SK-N-SH (cell line): ENCODE data around the gene PSMB9. TPM values are rescaled to one million over a fixed set of nuclear protein-coding genes. Genes with fewer than 3 reads are reported as not detected.

Experiments
- CTCF ChIA-PET: fragments of 300-600, 350-600 bp; formaldehyde crosslinking; extraction: SDS; loops from one replicate; lab custom pipeline; 2021; lab: Yijun Ruan, JAX
- POLR2A ChIA-PET: fragments of 350-600 bp; sonication (Branson Sonifier 250); formaldehyde crosslinking; extraction: SDS; loops from one replicate; lab custom pipeline; 2020; ENCODE audit warnings: antibody characterized with exemption, inconsistent platforms; lab: Yijun Ruan, JAX
- DNase-seq: peaks from one replicate; pipeline ENCODE4 v3.0.0; 2012
- H2AFZ ChIP-seq: fragments of 200-600 bp; sonication (generic); 2 replicates; pipeline ENCODE4 v1.8.1; 2016; ENCODE audit warnings: antibody characterized with exemption, mild to moderate bottlenecking, low read depth
- H3F3A ChIP-seq: fragments of 200-600 bp; sonication (generic); replicated peaks from 2 replicates; pipeline ENCODE3; 2016; ENCODE audit warnings: antibody characterized with exemption, mild to moderate bottlenecking; ENCODE audit not compliant: insufficient read depth
- H3K27ac ChIP-seq, 2 experiments: fragments of 200-500 bp in 1 of 2; fragments of 200-600 bp in 1 of 2; sonication (Bioruptor generic) in 1 of 2; sonication (generic), shearing (Covaris generic) in 1 of 2; 2 replicates each; pipeline versions ENCODE4 v1.5.1 to v1.6.1; 2014 to 2016; ENCODE audit warnings: low read depth in 2 of 2, inconsistent platforms in 1 of 2, low read length in 1 of 2, mild to moderate bottlenecking in 1 of 2, mixed read lengths in 1 of 2
- H3K27me3 ChIP-seq: fragments of 200-600 bp; sonication (generic), shearing (Covaris generic); 2 replicates; pipeline ENCODE4 v1.6.1; 2016; ENCODE audit warnings: mixed run types; ENCODE audit not compliant: insufficient read depth
- H3K36me3 ChIP-seq, 2 experiments: fragments of 200-500 bp in 1 of 2; fragments of 200-600 bp in 1 of 2; sonication (Bioruptor generic) in 1 of 2; sonication (generic) in 1 of 2; replicated peaks in 1 of 2; 2 replicates each; pipeline versions ENCODE3 to v1.5.1; 2014 to 2016; ENCODE audit warnings: low read length in 1 of 2, mild to moderate bottlenecking in 1 of 2; ENCODE audit not compliant: insufficient read depth in 2 of 2, control insufficient read depth in 1 of 2
- H3K4me1 ChIP-seq, 2 experiments: fragments of 200-500 bp in 1 of 2; fragments of 200-600 bp in 1 of 2; sonication (Bioruptor generic) in 1 of 2; sonication (generic), shearing (Covaris generic) in 1 of 2; 2 replicates each; pipeline versions ENCODE4 v1.5.1 to v1.6.1; 2014 to 2016; ENCODE audit warnings: low read depth in 1 of 2, low read length in 1 of 2, mixed run types in 1 of 2; ENCODE audit not compliant: insufficient read depth in 2 of 2, control insufficient read depth in 1 of 2
- H3K4me2 ChIP-seq: fragments of 200-600 bp; sonication (generic), shearing (Covaris generic); 2 replicates; pipeline ENCODE4 v1.6.1; 2017; ENCODE audit warnings: mixed run types
- H3K4me3 ChIP-seq, 2 experiments: fragments of 200-500 bp in 1 of 2; fragments of 200-600 bp in 1 of 2; sonication (Bioruptor generic) in 1 of 2; sonication (generic), shearing (Covaris generic) in 1 of 2; 2 replicates each; pipeline versions ENCODE4 v1.5.1 to v1.8.1; 2014 to 2016; ENCODE audit warnings: low read depth in 2 of 2, inconsistent platforms in 1 of 2, low read length in 1 of 2, mild to moderate bottlenecking in 1 of 2, mixed read lengths in 1 of 2, moderate library complexity in 1 of 2
- H3K79me2 ChIP-seq: fragments of 200-600 bp; sonication (generic); 2 replicates; pipeline ENCODE4 v1.8.1; 2017; ENCODE audit warnings: mild to moderate bottlenecking; ENCODE audit not compliant: insufficient read depth
- H3K9ac ChIP-seq: fragments of 200-600 bp; sonication (generic); 2 replicates; pipeline ENCODE4 v1.6.1; 2017; ENCODE audit warnings: mixed run types
- H3K9me2 ChIP-seq: fragments of 200-600 bp; sonication (generic); 2 replicates; pipeline ENCODE4 v1.6.1; 2017; ENCODE audit warnings: mixed run types
- H3K9me3 ChIP-seq: fragments of 200-600 bp; sonication (generic); 2 replicates; pipeline ENCODE4 v1.6.1; 2017; ENCODE audit warnings: mixed run types, mild to moderate bottlenecking, moderate library complexity
- H4K20me1 ChIP-seq: fragments of 200-600 bp; sonication (generic); 2 replicates; pipeline ENCODE4 v1.6.1; 2017; ENCODE audit warnings: mild to moderate bottlenecking, mixed run types; ENCODE audit not compliant: insufficient read depth
- ELF1 ChIP-seq: IDR thresholded peaks from 2 replicates; pipeline ENCODE4 v1.4.0; 2012
- EP300 ChIP-seq, 2 experiments: IDR thresholded peaks; 2 replicates each; pipeline versions ENCODE4 v1.4.0 to v1.6.1; 2012; ENCODE audit warnings: borderline replicate concordance in 1 of 2, low read depth in 1 of 2, low read length in 1 of 2
- EZH2phosphoT487 ChIP-seq: fragments of 200-600 bp; sonication (generic); IDR thresholded peaks from 2 replicates; pipeline ENCODE4 v1.6.1; 2017; ENCODE audit warnings: low read depth, mixed run types, mild to moderate bottlenecking, antibody characterized with exemption, moderate library complexity, borderline replicate concordance
- FOSL2 ChIP-seq: IDR thresholded peaks from 2 replicates; pipeline ENCODE4 v1.4.0; 2012; ENCODE audit warnings: low read depth, mild to moderate bottlenecking, moderate library complexity, borderline replicate concordance
- FOXJ3 ChIP-seq: sonication (generic); formaldehyde crosslinking; IDR thresholded peaks from 2 replicates; pipeline ENCODE4 v1.5.1; 2020; ENCODE audit warnings: mild to moderate bottlenecking, missing genetic modification reagents
- GATA2 ChIP-seq: sonication (generic); formaldehyde crosslinking; IDR thresholded peaks from 2 replicates; pipeline ENCODE4 v1.5.0; 2020; ENCODE audit warnings: mild to moderate bottlenecking, missing genetic modification reagents
- JUND ChIP-seq: IDR thresholded peaks from 2 replicates; pipeline ENCODE4 v1.4.0; 2012
- MAX ChIP-seq: IDR thresholded peaks from 2 replicates; pipeline ENCODE4 v1.4.0; 2012; ENCODE audit warnings: low read depth
- MEF2A ChIP-seq: IDR thresholded peaks from 2 replicates; pipeline ENCODE4 v1.4.0; 2012; ENCODE audit warnings: low read depth, borderline replicate concordance
- NFIC ChIP-seq: IDR thresholded peaks from 2 replicates; pipeline ENCODE4 v1.4.0; 2012; ENCODE audit warnings: borderline replicate concordance
- PBX3 ChIP-seq: IDR thresholded peaks from 2 replicates; pipeline ENCODE4; 2012
- POLR2AphosphoS5 ChIP-seq: IDR thresholded peaks from 2 replicates; pipeline ENCODE4 v1.6.1; 2012; ENCODE audit warnings: low read depth, low read length
- RAD21 ChIP-seq: IDR thresholded peaks from 2 replicates; pipeline ENCODE4 v1.6.1; 2012; ENCODE audit warnings: mild to moderate bottlenecking, low read length
- REST ChIP-seq: IDR thresholded peaks from 2 replicates; pipeline ENCODE4 v1.6.1; 2012; ENCODE audit warnings: mild to moderate bottlenecking, low read depth, low read length, moderate library complexity
- RFX5 ChIP-seq: IDR thresholded peaks from 2 replicates; pipeline ENCODE4 v1.6.1; 2012; ENCODE audit warnings: mild to moderate bottlenecking, improper control_type of control experiment, low read length
- SIN3A ChIP-seq: IDR thresholded peaks from 2 replicates; pipeline ENCODE4 v1.6.1; 2012; ENCODE audit warnings: low read depth, mild to moderate bottlenecking, low read length, moderate library complexity, borderline replicate concordance
- TCF12 ChIP-seq: IDR thresholded peaks from 2 replicates; pipeline ENCODE4 v1.4.0; 2012
- USF1 ChIP-seq: IDR thresholded peaks from 2 replicates; pipeline ENCODE4 v1.4.0; 2012; ENCODE audit warnings: low read depth, borderline replicate concordance
- ZBTB33 ChIP-seq: IDR thresholded peaks from 2 replicates; pipeline ENCODE4 v1.4.0; 2012; ENCODE audit warnings: low read depth, borderline replicate concordance
- WGBS: methylation state at CpG from one replicate; pipeline ENCODE4 v1.1.6; 2017; ENCODE audit warnings: low lambda C conversion rate; 5-methylcytosine and 5-hydroxymethylcytosine counted together
- polyA plus RNA-seq, 3 experiments: library from polyadenylated mRNA; depleted of rRNA; stranded (reverse); fragments of >200 nt; gene quantifications; 2 replicates each; pipeline ENCODE4 v1.2.3, GENCODE V29; 2012

PSMB9 gene
- polyA plus RNA-seq, 1 of the 3 experiments (the other 2 are of a cell fraction), result 83.7 TPM

- Histone ChIP-seq H3K9me3 (no peaks in the 10 kb centered on the region), H3K4me1 (no peaks in the 10 kb centered on the region), H2AFZ (no peak overlapping the region), H3K4me3 (no peak overlapping the region), H3F3A (no peaks in the 10 kb centered on the region), H3K27me3 (peaks cover 40% of the 10 kb centered on the region), H3K36me3 (no peaks in the 10 kb centered on the region), H3K27ac (no peak overlapping the region), H4K20me1 (no peaks in the 10 kb centered on the region), H3K9ac (no peak overlapping the region), H3K4me2 (no peak overlapping the region), H3K79me2 (no peaks in the 10 kb centered on the region), H3K9me2 (no peaks in the 10 kb centered on the region)
- POLR2A ChIA-PET, result no interaction called here
- WGBS, result 41% methylated on average over 2 of the region's 2 CpGs
- DNase-seq, result no peak
- CTCF ChIA-PET, result interaction anchor here (1.0 kb wide), 1 partner anchor 23 kb away, joined by 3 read pairs; the partner anchor contains the start of gene TAP2
- TF ChIP-seq MAX (no peak), JUND (no peak), POLR2AphosphoS5 (no peak), ELF1 (no peak), NFIC (no peak), EZH2phosphoT487 (no peak), GATA2 (no peak), PBX3 (no peak), RAD21 (no peak), RFX5 (no peak), FOXJ3 (no peak), TCF12 (no peak), MEF2A (no peak), REST (no peak), USF1 (no peak), EP300 (IDR thresholded peaks at IDR 0.05; ENCODE audit: borderline replicate concordance in 1 of 2, low read depth in 1 of 2, low read length in 1 of 2) (no peak), SIN3A (no peak), FOSL2 (no peak), ZBTB33 (no peak)
Observed at GRCh38 chr6:32815996-32816395, 38.0 kb upstream of the PSMB9 start.
